ENCODE results near the gene LGI2. TPM values are rescaled to one million over a fixed set of nuclear protein-coding genes. Genes with fewer than 3 reads are reported as not detected.

The LGI2 gene
- total and polyA plus RNA-seq, 4 donors: 0.05 to 0.19 (median 0.08) TPM; not detected in 1

- Histone ChIP-seq H3K36me3 (ENCODE audit: control insufficient read depth in 4 of 4, insufficient read depth in 3 of 4, low read depth in 1 of 4, low read length in 3 of 4) (no peaks in the 10 kb centered on the region), H3K27me3 (ENCODE audit: control insufficient read depth in 4 of 4, insufficient read depth in 4 of 4, low read length in 3 of 4) (no peaks in the 10 kb centered on the region), H3K9ac (ENCODE audit: low read depth in 1 of 2, low read length in 2 of 2) (no peak overlapping the region), H3K27ac (ENCODE audit: low read depth in 1 of 2, low read length in 2 of 2) (no peak overlapping the region), H3K4me3 (ENCODE audit: low read depth in 1 of 3, low read length in 3 of 3) (no peak overlapping the region), H3K4me1 (ENCODE audit: control insufficient read depth in 4 of 4, insufficient read depth in 4 of 4, low read length in 3 of 4) (peaks cover 0 to 2% (median 0%) of the 10 kb centered on the region in 4 donors), H3K9me3 (ENCODE audit: control insufficient read depth in 4 of 4, low read length in 3 of 4) (no peaks in the 10 kb centered on the region)
- 75% methylated on average over 5 of the region's 5 CpGs for WGBS
- no peak for DNase-seq (ENCODE audit: low spot score)
- TF ChIP-seq JUND (IDR thresholded peaks at IDR 0.05): no peak
- no peak for TF ChIP-seq REST (IDR thresholded peaks at IDR 0.05)
- no peak for TF ChIP-seq GABPA (IDR thresholded peaks at IDR 0.05 in 1 of 2, conservative IDR thresholded peaks at IDR 0.05 in 1 of 2)
- TF ChIP-seq EGR1 (IDR thresholded peaks at IDR 0.05; ENCODE audit: low read depth in 2 of 2): no peak
- TF ChIP-seq RAD21 (IDR thresholded peaks at IDR 0.05): no peak
- no peak for TF ChIP-seq RXRA (IDR thresholded peaks at IDR 0.05)
- no peak for TF ChIP-seq ZBTB33 (IDR thresholded peaks at IDR 0.05)
- TF ChIP-seq ATF3 (IDR thresholded peaks at IDR 0.05): no peak
- TF ChIP-seq HNF4A (conservative IDR thresholded peaks at IDR 0.05): no peak
- TF ChIP-seq NR2F2 (IDR thresholded peaks at IDR 0.05): no peak
- no peak for TF ChIP-seq CTCF (IDR thresholded peaks at IDR 0.05; ENCODE audit: low read depth, low read length, missing input control)
- no peak for TF ChIP-seq HNF4G (IDR thresholded peaks at IDR 0.05)
- no peak for TF ChIP-seq SP1 (IDR thresholded peaks at IDR 0.05)
- TF ChIP-seq MAX (IDR thresholded peaks at IDR 0.05): no peak
- no peak for TF ChIP-seq TAF1 (conservative IDR thresholded peaks at IDR 0.05)
- TF ChIP-seq YY1 (IDR thresholded peaks at IDR 0.05): no peak
- TF ChIP-seq FOXA1 (IDR thresholded peaks at IDR 0.05): no peak
- TF ChIP-seq FOXA2 (IDR thresholded peaks at IDR 0.05): no peak
Measured at GRCh38 chr4:25000639-25001038, 30.1 kb downstream of the LGI2 start.
